Endothelial cell of umbilical vein (primary cell): ENCODE results near the gene PRKAR1A.

ENCODE experiments used
- CTCF ChIP-seq, 2 donors: IDR thresholded peaks; 1 replicate in 1 of 2; 2 replicates in 1 of 2; pipeline ENCODE4 v1.5.1; 2011; ENCODE audit warnings: low read length in 2 of 2, mild to moderate bottlenecking in 2 of 2, moderate library complexity in 2 of 2, control low read depth in 1 of 2, inconsistent platforms in 1 of 2, low read depth in 1 of 2; ENCODE audit not compliant: insufficient read depth in 1 of 2; ENCODE audit errors: extremely low read depth in 1 of 2
- MYC ChIP-seq: IDR thresholded peaks from one replicate; pipeline ENCODE4 v1.6.1; 2011; ENCODE audit warnings: mild to moderate bottlenecking, low read depth, low read length
- POLR2A ChIP-seq: IDR thresholded peaks from 2 replicates; pipeline ENCODE4 v1.6.1; 2012; ENCODE audit warnings: low read depth, mild to moderate bottlenecking, control low read depth, low read length

- TF ChIP-seq CTCF (IDR thresholded peaks at IDR 0.05; ENCODE audit: extremely low read depth in 1 of 2, insufficient read depth in 1 of 2, low read depth in 1 of 2, low read length in 2 of 2): no peak
- no peak for TF ChIP-seq POLR2A
- no peak for TF ChIP-seq MYC
Measured at GRCh38 chr17:68579194-68579927, 67.1 kb downstream of the PRKAR1A start.
